GM21515 (cell line): ENCODE data around the gene PPM1D.
"Not testable (repeated sequence)": the region's sequence is repeated elsewhere in the genome, so short reads cannot be mapped to it uniquely, and the experiment has no call there.

ENCODE experiments used
- ATAC-seq: cut with Tn5 transposase; IDR thresholded peaks from one replicate; pipeline ENCODE4 v1.9.1; 2021; ENCODE audit not compliant: unreplicated experiment

Gene PPM1D

DNA sequence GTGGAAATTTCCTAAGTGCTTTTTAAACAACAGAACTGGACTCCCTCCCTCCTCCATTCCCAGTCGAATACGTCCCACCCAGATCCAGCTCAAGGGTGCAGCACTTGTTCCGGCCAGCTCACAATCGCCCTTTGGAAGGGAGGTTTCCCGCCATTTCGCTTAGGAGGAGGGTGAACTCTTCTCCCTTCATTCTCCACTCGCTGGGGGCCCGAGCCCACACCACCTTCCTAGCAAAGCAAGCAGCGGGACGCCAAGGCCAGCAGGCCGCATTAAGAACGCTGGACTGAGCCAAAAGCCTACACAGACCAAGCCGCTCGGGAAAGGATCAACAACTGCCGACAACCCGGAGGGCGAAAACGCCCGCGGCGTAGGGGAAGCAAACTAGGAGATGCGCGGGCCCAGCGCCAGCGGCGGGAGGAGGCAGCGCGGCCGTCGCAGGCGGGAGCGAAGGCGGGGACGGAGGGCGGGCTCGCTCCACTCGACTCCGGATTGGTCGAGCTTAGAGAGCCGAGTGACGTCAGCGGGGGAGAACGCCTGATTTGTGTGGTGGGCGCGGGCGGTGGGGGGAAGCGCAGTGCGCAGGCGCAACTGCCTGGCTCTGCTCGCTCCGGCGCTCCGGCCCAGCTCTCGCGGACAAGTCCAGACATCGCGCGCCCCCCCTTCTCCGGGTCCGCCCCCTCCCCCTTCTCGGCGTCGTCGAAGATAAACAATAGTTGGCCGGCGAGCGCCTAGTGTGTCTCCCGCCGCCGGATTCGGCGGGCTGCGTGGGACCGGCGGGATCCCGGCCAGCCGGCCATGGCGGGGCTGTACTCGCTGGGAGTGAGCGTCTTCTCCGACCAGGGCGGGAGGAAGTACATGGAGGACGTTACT is at the start of gene PPM1D:
Gene PPM1D (plus strand): TSS at position 574 of the 870 bp plus-strand sequence. CDS start 222 bp downstream, at position 796.
- ATAC-seq = peak; percentile 90

DNA sequence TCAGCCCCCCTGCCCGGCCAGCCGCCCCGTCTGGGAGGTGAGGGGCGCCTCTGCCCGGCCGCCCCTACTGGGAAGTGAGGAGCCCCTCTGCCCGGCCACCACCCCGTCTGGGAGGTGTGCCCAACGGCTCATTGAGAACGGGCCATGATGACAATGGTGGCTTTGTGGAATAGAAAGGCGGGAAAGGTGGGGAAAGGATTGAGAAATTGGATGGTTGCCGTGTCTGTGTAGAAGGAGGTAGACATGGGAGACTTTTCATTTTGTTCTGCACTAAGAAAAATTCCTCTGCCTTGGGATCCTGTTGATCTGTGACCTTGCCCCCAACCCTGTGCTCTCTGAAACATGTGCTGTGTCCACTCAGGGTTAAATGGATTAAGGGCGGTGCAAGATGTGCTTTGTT is 47.7 kb upstream of the PPM1D start:
- not testable (repeated sequence) for ATAC-seq

DNA sequence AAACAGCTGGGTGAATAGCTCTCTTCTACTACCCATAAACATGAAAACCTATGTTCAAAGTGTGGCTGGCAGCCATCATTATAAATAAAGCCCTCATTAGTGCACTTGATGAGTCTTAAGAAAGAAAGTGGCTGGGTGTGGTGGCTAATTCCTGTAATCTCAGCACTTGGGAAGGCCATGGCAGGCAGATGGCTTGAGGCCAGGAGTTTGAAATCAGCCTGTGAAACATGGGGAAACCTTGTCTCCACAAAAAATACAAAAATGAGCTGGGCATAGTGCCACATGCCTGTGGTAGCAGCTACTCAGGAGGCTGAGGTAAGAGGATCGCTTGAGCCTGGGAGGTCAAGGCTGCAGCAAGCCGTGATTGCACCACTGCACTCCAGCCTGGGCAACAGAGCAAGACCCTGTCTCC is 45.6 kb upstream of the PPM1D start:
- ATAC-seq = no peak

GRCh38 chr17:60555786-60556185 is 44.2 kb upstream of the PPM1D start:
- no peak for ATAC-seq

GRCh38 chr17:60557805-60558204 is 42.2 kb upstream of the PPM1D start:
- ATAC-seq = no peak

- ATAC-seq = no peak
Observed at GRCh38 chr17:60559659-60559994, 40.4 kb upstream of the PPM1D start.

- no peak for ATAC-seq
Observed at GRCh38 chr17:60559995-60560859, 39.8 kb upstream of the PPM1D start.

- ATAC-seq = no peak
Observed at GRCh38 chr17:60560860-60561257, 39.1 kb upstream of the PPM1D start.

- no peak for ATAC-seq
Observed at GRCh38 chr17:60562421-60562820, 37.6 kb upstream of the PPM1D start.

DNA sequence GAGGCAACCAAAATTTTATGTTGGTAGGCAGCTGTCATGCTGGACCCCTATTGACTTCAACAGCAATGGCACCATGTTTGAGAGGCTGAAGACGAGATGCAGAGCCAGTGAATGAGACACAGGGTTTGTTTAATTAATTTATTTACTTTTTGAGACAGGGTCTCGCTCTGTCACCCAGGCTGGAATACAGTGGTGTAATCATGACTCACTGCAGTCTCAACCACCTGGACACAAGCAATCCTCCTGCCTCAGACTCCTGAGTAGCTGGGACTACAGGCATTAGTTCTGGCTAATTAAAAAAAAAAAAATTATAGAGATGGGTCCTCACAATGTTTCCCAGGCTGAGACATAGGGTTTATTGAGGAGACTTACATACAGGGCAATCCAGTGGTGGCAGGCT is 36.2 kb upstream of the PPM1D start:
- ATAC-seq = no peak

DNA sequence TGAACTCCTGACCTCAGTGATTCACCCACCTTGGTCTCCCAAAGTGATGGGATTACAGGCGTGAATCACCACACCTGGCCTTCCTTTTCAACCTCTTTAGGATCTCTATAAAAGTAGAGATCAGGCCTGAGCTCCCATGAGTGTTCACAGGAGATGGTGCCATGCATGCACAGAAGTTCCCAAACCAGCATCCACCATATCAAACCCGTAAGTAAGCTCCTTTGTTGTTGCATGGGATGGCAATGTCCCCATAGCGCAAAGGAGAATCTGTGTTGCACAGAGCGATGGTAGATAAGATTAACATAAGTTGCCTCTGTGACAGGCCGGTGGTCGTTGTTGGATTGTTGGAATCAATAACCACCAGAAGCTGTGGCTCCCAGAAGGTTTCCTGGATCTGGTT is 34.8 kb upstream of the PPM1D start:
- no peak for ATAC-seq

GRCh38 chr17:60573236-60574051 is 26.5 kb upstream of the PPM1D start:
- no peak for ATAC-seq

- peak; percentile 61 for ATAC-seq
Observed at GRCh38 chr17:60577147-60577915, 22.7 kb upstream of the PPM1D start.

DNA sequence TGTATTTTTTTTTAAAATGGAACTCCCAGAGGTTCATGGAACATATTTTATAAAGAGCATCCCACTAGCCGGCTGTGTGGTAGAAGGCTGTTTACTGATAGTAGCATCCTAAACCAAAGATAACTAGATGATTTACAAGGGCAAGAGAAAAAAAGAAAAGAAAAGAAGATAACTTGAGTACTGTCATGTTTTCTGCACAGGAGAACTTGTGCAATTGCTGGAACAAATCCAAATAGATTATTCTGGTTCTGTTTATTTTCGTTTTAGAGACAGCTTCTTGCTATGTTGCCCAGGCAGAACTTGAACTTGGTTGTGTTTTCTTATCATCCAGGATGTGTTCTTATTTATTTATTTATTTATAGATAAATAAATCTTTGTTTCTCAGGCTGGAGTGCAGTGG is 20.9 kb upstream of the PPM1D start:
- ATAC-seq = no peak

DNA sequence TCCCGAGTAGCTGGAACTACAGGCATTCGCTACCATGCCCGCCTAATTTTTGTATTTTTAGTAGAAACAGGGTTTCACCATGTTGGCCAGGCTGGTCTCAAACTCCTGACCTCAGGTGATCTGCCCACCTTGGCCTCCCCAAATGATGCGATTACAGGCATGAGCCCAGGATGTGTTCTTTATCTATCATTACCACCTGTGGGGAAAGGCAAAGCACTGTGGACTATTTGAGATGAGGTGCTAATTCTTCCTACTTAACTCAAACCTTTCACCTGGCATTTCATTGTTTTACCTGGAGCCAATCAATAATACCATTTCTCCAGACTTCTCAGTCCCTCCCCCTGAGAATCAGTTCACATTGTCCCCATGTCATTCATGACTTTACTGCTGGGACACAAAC is 20.4 kb upstream of the PPM1D start:
- ATAC-seq = no peak

- ATAC-seq = no peak
Observed at GRCh38 chr17:60583008-60583407, 17.0 kb upstream of the PPM1D start.

GRCh38 chr17:60585887-60586286 is 14.1 kb upstream of the PPM1D start:
- ATAC-seq = no peak

- ATAC-seq = no peak
Observed at GRCh38 chr17:60586288-60586974, 13.6 kb upstream of the PPM1D start.

- ATAC-seq = no peak
Observed at GRCh38 chr17:60590070-60590469, 9.9 kb upstream of the PPM1D start.

DNA sequence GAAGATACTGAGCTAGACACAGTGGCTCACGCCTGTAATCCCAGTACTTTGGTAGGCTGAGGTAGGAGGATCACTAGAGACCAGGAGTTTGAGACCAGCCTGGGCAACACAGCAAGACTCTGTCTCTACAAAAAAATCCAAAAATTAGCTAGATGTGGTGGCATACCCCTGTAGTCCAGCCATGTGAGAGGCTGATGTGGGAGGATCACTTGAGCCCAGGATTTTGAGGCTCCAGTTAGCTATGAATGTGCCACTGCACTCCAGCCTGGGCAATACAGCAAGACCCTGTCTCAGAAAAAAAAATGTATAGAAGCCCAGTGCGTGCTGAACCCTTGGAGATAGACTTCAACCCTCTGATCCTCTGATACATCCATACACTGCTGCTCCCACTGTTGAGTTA is 7.2 kb upstream of the PPM1D start:
- ATAC-seq = no peak
